ENCODE data around the gene PPDPF.
"Not testable (repeated sequence)": the region's sequence is repeated elsewhere in the genome, so short reads cannot be mapped to it uniquely, and the experiment has no call there.

Gene PPDPF

DNA sequence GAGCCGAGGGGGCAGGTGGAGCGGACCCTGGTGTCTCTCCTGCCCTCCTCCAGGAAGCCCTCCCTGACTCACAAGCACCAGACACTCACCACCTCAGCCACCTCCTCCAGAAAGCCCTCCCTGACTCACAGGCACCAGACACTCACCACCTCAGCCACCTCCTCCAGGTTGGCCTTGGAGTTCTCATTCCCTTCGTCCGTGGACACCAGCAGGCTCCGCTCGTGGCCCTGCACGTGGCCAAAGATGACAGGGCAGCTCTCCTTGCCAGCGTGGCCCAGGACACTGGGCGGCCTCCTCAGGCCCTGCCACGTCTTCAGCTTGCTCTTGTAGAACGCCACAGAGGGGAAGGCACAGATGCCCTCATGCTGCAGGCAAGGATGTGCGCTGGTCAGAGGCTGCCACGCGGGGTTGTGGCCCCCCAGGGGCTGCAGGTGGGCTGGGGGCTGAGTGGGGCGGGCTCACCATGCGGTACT, 39.8 kb downstream of the PPDPF start:
- in situ Hi-C loops (cut with HindIII; ENCODE audit: low sequenced_read_pairs): no loop called here

DNA sequence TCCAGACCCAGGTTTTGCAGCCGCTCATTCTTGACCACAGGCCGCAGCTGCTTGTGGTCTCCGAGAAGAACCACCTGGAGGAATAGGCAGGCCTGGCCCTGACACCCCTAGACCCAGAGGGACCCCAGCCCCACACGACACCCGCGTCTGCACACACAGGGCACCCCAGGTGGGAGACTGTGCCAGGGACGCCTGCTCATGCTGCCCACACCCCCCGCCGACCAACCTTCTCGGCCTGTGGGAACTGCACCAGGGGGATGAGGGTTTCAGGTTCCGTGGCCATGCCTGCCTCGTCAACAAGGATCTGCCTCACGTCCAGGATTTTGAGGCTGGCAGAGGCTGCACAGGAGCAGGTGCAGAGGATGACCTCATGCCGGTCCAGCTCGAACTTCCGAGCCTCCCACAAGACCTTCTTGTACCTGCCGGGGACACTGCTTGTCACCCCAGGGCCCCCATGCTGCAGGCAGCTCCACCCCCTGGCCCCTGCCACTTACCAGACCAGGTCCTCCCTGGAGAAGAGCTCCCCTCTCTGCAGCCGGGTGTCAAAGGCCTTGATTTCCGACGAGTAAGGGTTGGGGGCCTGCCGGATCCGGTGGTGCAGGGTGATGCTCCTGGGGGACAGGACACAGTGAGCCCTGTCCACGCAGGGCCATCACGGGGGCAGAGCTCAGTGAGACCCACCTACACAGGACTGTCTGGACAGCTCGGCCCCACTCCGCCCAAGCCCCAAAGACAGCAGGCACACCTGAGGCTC, 40.5 kb downstream of the PPDPF start:
- in situ Hi-C loops (cut with HindIII; ENCODE audit: low sequenced_read_pairs): no loop called here

DNA sequence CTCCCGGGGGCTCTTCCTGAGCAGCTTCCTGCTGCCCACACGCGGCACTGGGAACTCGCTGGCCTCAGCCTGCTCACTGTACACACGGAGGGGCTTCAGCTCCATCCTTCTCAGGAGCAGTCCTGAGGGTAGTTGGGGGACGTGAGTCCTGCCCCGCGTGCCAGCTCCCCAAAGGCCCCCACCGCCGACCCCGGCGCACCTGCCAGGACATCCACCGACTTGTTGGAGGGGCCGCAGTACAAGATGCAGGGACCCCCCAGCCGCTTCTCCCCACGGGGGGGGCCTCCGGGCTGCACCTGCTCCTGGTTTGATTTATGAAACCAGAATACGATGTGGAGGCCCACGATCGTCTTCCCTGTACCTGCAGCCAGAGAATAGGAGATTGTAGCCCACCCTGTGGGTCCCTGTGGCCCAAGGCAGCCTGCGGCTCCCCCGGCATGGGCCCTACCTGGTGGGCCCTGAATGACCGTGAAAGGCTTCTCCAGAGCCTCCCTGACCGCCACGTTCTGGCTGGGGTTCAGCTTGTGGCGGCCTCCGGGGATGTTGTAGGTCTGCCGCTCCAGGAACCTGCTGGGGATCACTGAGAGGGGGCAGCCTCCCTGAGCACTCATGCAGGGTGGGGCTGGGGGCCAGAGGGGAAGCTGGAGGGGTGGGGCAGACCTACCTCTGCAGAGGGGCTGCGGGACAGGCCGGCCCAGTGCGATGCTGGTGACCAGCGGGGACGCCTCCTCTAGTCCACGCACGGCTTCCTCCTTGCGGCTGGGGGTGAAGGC, 41.2 kb downstream of the PPDPF start:
- in situ Hi-C loops (cut with HindIII; ENCODE audit: low sequenced_read_pairs): no loop called here

DNA sequence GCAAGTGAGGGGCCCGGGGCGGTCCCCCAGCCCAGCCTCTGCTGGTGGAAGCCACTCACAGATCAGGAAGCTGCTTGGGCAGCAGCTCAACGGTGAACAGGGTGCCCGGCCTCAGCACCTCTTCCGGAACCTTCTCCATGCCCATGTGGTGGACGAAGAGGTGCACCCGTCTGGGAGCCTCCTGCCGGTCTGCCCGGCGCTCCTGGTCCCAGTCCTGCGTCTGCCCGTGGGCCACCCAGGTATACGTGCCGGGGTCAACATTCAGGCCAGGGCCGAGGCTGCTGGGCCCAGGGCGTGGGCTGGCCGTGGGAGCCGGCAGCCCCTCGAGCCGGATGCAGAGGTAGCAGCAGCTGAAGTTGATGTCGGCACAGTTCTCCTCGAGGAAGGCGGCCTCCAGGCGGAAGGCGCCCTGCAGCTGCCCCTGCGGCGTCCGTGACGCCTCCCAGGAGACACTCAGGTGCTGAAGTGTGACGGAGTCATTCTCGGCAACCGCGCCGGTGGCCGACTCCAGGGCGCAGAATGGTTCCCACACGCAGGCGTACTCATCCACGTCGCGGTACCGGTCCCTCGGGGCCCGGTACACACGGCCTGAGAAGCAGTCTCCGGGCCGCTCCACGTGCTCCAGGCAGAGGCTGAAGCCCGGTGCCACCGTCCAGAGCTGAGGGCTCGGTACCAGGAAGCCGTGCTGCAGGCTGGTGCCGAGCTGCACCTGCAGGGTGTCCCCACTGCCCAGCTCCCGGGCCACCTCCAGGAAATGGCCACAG, 42.1 kb downstream of the PPDPF start:
- in situ Hi-C loops (cut with HindIII; ENCODE audit: low sequenced_read_pairs): no loop called here

DNA sequence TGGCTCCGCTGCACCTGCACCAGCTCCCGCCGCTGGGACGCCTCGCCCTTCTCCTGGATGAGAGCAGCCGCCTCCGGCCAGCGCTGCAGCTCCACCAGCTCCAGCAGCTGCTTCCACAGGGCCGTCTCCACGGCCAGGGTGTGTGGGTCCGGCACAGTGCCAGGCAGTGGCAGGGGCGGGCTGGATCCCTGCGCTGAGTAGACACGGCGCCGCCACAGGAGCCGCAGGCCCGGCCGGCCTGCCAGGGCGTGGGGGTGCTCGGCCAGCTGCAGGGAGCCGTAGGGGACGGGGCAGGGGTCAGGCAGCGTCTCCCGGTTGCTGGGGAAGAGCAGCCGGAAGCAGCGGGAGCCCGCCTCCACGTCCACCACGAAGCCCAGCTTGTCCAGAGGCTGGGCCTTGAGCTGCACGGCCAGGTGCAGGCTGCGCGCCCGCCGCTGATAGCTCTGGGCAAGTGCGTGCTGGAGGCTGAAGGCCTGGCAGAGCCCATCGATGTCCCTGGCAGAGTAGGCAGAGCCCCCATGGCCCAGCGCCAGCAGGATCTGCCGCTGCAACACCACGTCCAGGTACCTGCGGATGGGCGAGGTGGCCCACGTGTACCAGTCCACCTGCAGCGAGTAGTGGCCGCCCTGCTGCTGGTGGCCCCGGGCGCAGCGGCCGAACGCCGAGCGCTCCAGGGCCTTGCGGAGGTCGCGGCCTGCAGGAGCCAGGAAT, 42.8 kb downstream of the PPDPF start:
- in situ Hi-C loops (cut with HindIII; ENCODE audit: low sequenced_read_pairs): no loop called here

DNA sequence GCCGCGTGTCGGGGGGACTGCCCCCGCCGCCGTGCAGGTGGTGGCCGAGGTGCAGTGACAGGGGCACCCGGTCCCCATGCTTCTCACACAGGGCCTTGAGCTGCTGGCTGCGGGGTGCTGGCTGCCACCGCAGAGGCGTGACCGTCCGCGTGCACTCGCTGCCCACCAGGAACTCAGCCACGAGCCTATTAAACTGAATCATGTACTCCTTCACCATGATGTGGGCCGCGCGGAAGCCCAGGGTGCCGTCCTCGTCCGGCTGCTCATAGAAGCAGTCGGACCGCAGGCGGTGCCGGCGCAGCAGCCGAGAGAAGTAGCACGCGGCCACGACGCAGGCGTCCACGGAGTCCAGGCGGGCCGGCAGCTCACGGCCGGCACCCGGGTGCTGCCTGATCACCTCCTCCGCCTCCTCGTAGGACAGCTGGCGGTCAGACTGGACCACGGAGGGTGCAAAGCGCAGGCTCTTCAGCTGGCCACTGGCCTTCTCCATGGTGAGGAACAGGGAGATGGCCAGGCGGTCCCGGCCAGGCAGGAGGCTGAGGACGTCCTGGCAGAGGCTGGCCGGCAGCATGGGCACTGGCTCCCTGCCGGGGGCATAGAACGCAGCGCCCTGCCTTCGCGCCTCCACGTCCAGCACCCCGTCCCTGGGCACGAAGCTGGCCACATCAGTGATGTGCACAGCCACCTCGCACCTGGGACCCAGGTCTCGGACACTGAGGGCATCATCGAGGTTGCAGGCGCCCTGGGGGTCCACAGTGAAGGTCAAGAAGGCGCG, 43.7 kb downstream of the PPDPF start:
- in situ Hi-C loops (cut with HindIII; ENCODE audit: low sequenced_read_pairs): no loop called here

DNA sequence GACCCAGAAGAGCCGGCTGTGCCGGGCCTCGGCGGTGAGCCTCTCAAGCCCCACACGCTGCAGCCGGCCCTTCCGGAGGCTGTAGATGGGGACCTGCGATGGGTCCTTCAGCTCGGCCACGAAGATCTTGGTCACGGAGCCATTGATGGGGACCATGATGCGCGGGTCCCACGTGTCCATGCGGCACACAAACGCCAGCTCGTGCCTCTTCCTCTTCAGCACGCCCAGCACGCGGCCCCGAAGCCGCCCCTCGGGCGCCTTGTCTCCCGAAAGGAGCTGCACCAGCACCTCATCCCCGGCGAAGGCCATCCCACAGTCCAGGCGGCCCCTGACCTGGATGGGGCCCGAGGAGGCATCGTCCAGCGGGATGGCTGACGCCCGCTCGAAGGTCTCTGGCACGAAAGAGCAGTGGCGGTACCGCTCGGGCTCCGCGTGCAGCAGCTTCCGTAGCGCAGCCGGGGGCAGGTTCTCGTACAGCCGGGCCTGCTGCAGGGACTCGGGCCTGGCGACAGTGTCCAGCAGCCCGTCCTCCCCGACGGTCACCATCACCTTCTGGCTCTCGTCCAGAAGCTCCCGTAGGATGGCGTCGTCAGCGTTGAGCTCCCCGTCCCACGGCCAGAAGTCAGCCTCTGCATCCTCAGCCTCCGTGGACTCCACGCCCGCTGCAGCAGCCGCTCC, 44.6 kb downstream of the PPDPF start:
- in situ Hi-C loops (cut with HindIII; ENCODE audit: low sequenced_read_pairs): no loop called here

DNA sequence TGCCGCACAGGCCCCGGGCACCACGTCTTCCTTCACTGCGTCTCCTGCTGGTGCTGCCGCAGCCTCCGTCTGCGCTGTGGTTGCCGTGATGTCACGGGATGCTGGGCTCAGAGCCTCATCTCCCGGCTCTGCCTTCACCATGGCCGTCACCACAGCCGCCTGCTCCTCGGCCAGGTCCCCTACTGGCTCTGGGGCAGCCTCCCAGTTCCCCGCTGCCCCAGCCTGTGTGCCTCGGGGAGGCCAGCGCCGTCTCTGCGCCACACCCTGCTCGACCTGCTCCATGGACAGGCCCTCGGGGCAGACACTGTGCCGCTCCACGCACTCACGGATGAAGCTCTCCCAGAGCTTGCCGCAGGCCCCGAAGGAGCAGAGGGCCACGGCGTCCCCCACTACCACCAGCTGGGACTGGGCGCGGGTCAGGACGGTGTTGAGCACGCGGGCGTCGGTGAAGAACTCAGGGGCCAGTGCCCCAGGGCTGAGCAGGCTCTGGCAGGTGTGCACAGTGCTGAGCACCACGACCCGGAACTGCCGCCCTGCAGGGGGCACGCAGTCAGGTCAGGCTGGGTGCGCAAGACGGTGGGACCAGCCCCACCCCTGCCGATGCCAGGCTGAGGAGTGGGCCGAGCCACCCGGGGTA, 45.3 kb downstream of the PPDPF start:
- in situ Hi-C loops (cut with HindIII; ENCODE audit: low sequenced_read_pairs): no loop called here

DNA sequence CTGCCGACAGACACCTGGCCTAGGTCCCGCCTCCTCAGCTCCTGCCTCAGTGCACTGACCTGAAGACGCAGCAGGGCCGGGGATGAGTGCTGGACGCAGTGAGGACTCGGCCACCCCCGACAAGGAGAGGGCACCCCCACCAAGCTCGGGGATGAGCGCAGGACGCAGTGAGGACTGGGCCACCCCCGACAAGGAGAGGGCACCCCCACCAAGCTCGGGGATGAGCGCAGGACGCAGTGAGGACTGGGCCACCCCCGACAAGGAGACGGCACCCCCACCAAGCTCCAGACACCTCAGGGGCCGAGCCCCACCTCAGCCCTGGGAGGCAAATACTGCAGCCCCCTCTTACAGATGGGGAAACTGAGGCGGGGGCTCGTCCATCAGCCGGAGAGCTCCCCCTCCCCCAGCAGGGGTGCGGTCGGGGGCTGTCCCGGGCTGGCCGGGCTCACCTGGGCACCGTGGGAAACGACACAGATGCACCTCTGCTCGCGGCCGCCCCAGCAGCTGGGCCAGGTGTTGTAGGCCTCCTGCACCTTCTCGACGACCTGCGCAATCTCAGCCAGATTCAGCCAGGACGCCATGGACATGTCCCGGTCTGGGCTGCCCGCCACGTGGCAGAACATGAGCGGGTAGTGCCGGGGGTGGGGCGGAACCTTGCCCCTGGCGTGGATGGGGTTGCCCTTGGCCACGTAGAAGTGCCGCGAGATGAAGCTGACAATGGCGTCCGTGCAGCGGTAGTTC, 46.0 kb downstream of the PPDPF start:
- in situ Hi-C loops (cut with HindIII; ENCODE audit: low sequenced_read_pairs): no loop called here

DNA sequence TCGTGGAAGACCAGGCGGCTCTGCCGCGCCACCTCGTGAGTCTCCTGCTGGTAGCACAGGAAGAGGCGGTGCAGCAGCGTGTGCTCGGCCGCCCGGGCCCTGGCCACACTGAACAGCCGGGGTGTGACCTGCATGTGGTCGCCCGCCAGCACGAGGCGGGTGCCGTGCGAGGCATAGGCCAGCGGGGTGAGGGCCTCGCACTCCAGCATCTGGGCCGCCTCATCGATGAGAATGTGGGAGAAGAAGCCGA, 46.5 kb downstream of the PPDPF start:
- in situ Hi-C loops (cut with HindIII; ENCODE audit: low sequenced_read_pairs): no loop called here

DNA sequence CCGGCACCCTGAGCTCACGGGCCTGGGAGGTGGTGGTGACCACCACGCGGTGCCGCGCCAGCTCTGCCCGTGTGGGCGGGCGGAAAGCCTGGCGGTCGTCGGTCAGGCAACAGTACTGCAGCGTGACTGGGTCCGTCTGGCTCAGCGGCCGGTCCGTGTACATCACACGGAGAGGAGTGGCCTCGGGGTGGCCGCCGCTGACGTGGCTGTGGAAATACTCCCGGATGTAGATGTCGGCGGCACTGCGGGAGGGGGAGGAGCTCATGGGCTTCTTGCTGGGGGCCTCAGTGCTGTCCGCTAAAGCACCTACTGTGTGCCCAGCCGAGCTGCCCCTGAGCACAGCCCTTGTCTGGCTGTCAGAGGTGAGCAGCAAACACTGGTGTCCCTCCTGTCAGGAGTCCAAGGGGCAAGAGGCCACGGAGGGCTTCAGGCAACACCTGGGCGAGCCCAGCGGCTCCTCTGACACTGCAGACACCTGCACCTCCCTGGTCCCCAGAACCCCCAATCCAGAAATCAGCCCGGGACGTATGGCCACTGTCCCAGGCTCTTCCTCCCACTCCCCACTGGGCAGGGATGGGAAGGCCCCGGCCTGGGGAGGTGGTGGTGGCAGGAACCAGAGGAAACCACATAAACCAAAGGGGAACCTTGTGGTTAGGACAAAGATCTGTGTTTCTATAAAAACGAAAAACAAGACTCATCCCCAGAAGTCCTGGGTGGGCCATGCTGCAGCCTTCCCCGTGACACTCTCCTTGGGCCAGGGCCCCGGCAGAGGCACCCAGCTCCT, 47.0 kb downstream of the PPDPF start:
- in situ Hi-C loops (cut with HindIII; ENCODE audit: low sequenced_read_pairs): no loop called here

DNA sequence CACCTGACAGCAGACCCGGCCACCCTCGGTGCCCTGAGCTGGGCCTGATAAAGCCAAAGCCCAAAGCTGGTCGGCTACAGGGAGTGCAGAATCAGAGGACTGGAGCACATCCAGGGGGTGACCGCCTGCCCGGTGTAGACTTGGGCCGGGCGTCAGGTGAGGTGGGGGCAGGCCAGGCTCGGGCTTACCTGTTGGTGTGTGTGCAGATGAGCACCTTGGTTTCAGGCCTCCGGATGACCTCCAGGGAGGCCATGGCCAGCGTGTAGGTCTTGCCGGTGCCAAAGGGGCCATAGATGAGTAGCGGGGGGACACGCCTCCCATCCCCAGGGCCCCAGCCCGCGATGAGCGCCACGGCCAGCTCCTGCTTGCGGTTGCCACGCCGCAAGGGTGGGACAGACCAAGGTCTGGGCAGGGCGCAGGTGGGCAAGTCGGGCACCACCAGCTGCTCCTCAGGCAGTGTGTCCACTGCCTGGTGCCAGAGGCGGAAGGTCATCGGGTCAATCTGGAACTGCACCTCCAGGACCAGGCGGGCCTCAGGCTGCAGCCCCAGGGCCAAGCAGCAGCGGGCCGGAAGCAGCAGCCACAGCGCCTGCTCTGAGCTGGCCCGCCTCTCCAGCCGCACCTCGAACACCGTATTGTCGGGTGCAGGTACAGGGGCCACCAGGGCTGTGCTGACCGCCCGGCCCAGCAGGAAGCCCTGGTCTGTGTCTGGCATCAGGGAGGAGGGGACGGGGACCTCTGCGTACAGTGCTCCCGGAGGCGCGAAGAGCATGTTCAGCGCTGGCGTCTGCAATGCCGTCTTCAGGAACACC, 47.8 kb downstream of the PPDPF start:
- in situ Hi-C loops (cut with HindIII; ENCODE audit: low sequenced_read_pairs): no loop called here

DNA sequence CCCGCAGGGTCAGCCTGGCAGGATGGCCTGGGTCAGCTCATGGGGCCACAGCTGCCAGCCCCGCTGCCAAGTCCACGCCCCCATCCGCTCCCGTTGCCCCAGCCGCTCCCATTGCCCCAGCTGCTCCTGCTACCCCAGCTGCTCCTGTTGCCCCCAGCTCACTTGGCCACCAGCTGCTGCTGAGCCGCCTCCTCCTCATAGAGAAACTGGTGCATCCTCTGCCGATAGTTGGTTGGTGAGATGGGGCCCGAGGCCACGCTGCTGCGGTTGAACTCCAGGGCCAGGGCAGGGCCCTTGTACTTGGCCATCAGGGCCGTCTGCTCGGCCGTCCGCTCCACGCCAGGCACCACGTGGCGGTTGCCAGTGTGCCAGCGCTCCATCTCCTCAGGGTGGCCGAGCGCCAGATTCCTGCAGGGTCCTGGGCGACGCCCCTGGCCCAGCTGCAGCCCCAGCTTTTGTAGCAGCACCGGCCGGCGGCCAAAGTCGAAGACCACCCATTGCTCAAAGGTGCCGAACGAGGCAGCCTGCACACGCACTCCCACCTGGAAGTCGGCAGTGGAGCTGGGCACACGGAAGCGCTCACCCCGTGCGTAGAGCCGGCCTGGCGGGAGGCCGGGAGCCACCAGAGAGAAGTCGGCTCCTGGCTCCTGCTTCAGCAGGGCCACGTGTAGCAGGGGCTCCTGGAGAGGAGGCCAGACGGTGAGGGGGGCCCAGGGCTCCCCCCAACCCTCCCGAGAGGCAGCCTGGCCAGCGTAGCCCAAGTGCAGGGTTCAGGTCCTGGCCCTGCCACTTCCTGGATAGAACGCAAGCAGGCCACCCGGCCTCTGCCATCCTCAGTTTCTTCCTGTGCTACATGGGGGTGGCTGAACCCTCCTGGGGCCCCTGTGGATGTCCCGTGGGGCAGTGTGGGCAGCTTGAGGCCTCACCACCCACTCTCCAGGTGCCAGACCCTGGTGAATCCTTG, 48.7 kb downstream of the PPDPF start:
- in situ Hi-C loops (cut with HindIII; ENCODE audit: low sequenced_read_pairs): no loop called here

DNA sequence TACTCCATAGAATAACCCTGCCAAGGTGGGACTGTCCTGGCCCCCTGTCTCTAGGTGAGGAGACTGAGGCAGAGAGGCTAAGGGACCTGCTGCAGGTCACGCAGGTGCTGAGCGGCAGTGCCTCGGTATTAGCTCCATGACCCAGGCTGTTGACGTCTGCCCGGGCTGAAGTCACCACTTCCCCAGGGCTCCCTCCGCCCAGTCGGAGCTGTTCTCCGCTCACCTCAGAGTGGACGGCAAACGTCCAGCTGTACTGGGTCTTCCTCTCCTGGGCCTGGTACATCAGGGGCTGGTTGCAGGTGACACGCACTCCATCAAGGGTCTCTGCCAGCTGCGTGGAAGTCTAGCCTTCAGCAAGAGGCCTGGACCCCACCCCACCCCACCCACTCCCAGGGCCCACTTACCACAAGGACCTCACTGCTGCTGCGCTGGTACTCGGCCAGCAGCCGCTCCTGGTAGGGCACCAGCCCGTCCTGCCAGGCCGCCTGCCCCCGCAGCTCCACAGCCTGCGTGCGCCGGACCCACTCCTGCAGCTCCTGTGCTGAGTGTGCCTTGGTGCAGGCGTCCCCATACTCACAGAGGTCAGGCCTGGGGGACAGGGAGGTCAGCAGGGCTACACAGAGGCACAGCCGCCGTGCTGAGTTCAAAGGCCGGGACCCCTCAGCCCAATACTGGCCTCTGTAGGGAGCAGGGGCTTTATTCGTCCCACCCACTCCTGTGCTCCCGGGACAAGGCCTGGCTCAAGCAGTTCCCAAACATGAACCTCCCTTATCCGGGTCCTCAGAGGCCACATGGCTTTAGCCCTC, 49.9 kb downstream of the PPDPF start:
- in situ Hi-C loops (cut with HindIII; ENCODE audit: low sequenced_read_pairs): no loop called here

DNA sequence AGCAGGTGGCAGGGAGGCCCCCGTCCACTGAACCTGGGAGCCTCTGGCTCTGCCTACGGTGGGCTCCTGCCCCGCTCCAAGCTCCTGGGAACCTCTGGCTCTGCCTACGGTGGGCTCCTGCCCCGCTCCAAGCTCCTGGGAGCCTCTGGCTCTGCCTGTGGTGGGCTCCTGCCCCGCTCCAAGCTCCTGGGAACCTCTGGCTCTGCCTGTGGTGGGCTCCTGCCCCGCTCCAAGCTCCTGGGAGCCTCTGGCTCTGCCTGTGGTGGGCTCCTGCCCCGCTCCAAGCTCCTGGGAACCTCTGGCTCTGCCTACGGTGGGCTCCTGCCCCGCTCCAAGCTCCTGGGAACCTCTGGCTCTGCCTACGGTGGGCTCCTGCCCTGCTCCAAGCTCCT, 50.5 kb downstream of the PPDPF start:
- in situ Hi-C loops (cut with HindIII; ENCODE audit: low sequenced_read_pairs): not testable (repeated sequence)

Data from endothelial cell of hepatic sinusoid (primary cell).